GM11168 (cell line): ENCODE results near the gene NLRP3.

Experiments
- in situ Hi-C: fragments of 300-500 bp; cut with MboI; formaldehyde crosslinking; loops from one replicate; pipeline ENCODE4 v1.12.0; 2022; ENCODE audit warnings: low sequenced_read_pairs; ENCODE audit not compliant: unreplicated experiment

The NLRP3 gene

GRCh38 chr1:247435030-247435758 lies 19.2 kb downstream of the NLRP3 start:
- in situ Hi-C loops = no loop called here

GRCh38 chr1:247435759-247436147 lies 19.8 kb downstream of the NLRP3 start:
- in situ Hi-C loops = no loop called here

DNA sequence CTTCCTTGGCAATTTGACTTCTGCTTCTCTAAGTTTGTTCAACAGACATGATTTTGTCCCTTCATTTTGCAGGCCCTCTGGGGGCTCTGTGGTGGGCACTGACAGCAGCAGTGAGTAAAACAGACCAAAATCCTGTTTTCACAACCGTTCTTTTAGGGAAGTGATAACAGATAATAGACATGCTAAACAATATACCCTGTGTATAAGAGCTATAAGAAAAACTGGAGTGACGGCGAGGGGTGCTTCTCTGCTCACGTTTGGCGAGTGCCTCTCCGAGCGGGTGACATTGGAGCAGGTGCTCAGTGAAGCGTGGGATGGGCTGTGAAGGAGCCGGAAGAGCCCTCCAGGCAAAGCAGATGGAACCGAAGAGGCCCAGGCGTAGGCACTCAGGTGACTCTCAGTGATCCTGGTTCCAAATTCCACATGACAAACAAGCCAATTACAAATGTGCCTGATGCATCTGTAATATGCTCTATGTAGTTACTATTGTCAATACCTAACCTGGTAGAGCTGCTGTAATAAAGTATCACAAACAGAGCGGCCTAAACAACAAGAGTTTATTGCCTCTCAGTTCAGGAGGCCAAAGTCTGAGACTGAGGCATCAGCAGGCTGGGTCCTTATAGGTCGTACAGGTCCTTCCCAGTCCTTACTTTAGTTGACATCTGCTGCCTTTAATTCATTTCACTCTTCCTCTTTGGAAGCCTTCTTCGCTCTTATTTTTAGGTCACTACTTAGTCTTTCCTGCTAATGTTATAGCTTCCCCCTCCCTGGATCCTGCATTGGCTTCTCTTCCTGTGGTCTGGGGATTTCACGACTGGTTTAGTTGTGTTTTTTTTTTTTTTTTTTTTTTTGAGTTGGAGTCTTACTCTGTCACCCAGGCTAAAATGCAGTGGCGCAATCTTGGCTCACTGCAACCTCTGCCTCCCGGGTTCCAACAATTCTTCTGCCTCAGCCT lies 21.9 kb downstream of the NLRP3 start:
- in situ Hi-C loops = no loop called here

DNA sequence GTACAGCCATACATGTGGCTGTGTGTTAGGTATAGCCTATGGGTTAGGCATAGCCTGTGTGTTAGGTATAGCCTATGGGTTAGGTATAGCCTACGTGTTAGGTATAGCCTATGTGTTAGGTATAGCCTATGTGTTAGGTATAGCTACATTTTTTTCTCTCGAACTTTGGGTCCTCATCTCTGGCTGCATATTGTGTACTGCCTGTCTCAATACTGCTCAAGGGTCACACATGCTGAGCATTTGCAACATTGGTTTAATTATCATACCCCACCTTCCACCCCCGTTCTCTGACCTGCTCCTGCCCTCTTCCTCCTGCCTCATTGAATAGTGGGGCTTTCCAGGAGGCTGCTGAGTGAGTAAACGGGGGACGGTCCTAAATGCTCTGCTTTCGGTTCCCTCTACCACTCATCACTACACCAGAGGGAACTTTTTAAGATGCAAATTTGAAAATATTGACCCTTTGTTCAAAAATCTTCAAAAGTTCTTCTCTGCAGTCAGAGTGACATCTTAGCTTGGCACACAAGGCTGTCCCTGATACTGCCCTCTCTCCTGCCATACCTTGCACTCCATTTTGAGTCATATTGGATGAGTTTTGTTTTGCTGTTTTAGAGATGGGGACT lies 24.1 kb downstream of the NLRP3 start:
- in situ Hi-C loops = no loop called here

DNA sequence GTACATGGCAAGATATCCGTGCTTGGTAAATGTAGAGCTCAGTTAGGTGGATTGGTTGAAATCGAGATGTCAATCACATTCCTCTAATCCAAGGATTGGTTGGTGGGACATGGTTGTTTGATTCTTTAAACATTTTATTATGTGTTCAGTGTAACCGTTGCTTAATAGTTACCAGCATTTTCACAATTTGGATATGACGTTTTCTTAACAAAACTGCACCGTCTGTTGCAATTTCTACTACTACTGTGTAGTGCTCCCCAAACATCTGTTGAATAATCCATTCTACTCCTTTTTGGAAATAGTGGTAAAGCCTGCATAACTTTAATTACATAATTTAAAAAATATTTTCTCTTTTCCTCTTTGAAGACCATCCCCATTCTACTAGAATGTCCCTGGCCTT lies 25.6 kb downstream of the NLRP3 start:
- in situ Hi-C loops = no loop called here

GRCh38 chr1:247442164-247442563 lies 26.2 kb downstream of the NLRP3 start:
- in situ Hi-C loops = no loop called here

- in situ Hi-C loops = no loop called here
Measured at GRCh38 chr1:247443641-247444040, 27.7 kb downstream of the NLRP3 start.

GRCh38 chr1:247444571-247444970 lies 28.6 kb downstream of the NLRP3 start:
- in situ Hi-C loops = no loop called here

DNA sequence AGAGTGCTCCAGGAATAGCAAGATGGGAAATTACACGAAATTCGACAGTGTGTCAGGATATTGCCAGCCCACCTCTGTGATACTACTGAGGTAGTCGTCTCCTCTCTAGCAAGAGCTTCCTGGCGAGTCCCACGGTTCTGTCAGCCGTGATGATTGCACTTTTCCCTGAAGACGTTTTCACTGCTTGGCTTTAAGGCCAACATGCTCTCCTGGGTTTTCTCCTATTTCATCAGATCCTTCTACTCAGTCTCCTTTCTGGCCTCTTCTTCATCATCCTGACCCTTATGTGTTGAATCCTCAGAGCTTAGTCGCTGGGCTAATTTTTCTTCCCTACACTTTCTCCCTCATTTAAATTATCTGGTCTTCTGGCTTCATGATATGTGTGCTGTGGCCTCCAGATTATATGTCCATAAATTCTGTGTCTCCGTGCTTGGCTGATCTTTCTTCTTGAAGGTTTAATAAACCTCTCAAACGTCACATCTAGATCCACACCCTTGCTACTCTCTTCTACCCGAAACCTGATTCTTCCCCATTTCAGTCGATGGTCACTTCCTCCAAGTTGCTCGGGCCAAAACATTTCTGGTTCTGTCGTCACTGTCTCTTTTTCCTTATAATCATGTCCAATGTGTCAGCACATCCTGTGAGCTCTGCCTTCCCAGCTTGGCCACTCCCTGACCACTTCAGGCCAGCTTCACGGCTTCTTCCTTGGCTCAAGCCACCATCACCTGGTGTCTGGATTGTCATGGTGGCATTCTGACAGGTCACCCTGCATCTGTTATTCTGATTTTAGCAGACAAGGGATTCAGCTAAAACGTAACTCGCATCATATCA lies 29.8 kb downstream of the NLRP3 start:
- in situ Hi-C loops = no loop called here

DNA sequence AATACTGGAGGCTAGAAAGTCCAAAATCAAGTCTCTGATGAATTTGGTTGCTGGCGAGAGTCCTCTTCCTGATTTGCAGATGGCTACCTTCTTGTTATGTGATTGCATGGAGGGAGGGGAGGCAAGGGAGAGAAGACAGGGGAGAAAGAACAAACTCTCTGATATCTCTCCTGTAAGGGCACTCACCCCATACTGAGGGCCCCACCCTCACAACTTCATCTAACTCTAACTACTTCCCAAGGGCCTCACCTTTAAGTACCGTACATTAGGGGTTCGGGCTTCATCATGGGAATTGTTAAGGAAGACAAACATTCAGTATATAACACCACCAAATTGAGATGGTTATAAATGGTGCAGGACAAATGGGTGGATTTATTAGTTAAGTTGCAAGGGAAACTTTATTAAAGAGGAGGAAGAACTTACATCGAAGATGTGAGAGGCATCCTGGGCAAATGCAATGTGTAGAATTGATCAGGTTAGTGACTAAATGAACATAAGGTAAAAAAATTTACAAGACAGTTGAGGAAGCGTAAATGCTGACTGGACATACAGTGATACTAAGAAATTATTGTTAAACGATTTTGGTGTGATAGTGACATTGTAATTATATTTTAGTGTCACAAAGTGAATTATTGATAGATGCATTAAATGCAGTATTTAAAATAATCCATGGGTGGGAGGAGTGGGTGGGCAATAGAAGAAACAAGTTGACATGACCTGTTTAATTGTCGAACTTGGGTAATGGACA lies 31.4 kb downstream of the NLRP3 start:
- in situ Hi-C loops = no loop called here

- in situ Hi-C loops = no loop called here
Measured at GRCh38 chr1:247448107-247448791, 32.3 kb downstream of the NLRP3 start.

DNA sequence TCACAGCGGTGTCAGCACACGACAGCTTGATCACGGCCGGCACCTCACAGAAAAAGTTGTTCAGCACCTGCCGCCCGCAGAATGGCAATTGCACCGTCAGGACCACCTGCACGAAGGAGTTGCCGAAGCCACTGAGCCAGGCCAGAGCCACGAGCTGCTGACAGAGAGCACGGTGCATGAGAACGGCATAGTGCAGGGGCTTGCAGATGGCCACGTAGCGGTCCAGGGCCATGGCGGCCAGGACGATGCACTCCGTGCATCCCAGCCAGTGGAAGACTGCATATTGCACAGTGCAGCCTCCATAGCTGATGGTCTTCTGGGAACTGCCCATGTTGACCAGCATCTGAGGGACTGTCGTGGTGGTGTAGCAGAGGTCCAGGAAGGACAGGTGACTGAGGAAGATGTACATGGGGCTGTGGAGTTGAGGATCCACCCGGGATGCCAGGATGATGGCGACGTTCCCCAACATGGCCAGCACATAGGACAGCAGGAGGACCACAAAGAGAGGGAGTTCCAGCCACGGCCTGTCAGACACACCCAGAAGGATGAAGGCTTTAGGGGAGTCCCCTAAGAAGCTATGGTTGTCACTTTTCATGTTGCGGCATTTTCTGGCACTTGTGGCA lies 35.5 kb downstream of the NLRP3 start:
- in situ Hi-C loops = no loop called here

- in situ Hi-C loops = no loop called here
Measured at GRCh38 chr1:247452447-247453039, 36.6 kb downstream of the NLRP3 start.

GRCh38 chr1:247453245-247453644 lies 37.3 kb downstream of the NLRP3 start:
- in situ Hi-C loops = no loop called here

DNA sequence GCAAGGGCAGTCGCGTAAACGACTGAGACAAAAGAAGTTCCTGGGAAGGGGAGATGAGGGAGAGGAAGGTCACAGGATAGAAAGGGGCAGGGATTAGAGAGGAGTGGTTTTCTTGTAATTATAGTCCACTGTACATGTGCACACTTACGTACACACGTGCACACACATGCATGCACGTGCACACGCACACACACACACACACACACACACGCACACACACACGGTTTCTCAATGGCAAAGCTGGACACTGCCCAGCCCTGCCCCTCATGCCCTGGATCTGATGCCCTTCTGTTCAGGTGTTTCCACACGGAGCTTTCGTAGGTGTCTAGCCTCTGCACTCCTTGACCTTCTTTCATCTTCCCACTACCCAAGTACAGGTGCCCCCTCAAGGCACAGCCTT lies 38.0 kb downstream of the NLRP3 start:
- in situ Hi-C loops = no loop called here

DNA sequence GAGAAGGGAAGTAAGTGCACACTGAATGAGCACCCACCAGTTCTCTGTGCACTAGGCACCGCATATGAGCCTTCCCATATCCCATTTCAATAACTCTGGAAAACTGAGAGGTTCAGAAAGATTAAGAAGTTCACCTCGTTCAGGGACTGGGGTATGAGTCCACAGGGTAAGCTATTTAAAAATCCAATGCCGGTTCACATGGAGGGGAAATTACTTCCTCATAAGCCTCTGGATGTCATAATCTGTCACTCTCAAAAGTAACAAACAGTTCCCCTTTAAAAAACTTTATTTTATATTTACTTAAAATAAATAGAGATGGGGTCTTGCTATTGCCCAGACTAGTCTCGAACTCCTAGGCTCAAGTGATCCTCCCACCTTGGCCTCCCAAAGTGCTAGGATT lies 40.0 kb downstream of the NLRP3 start:
- in situ Hi-C loops = no loop called here

GRCh38 chr1:247456914-247457639 lies 41.1 kb downstream of the NLRP3 start:
- in situ Hi-C loops = no loop called here
